Mesendoderm (in vitro differentiated cells): ENCODE data around the gene TXNL4A.
A peak's percentile ranks its signal among the peaks of the same experiment; 100 is the strongest.

Experiments
- DNase-seq: peaks from one replicate; pipeline ENCODE4 v3.0.0; 2013
- H2AK5ac ChIP-seq: 2 replicates; pipeline ENCODE4 v1.6.1; 2013; ENCODE audit warnings: low read length, inconsistent platforms
- H2BK120ac ChIP-seq: 2 replicates; pipeline ENCODE4 v1.6.1; 2013; ENCODE audit warnings: low read depth, mild to moderate bottlenecking, low read length, moderate library complexity, mixed read lengths
- H2BK15ac ChIP-seq: replicated peaks from 2 replicates; pipeline ENCODE4 v1.6.1; 2013; ENCODE audit warnings: low read depth, mild to moderate bottlenecking, moderate library complexity
- H2BK5ac ChIP-seq: 2 replicates; pipeline ENCODE4 v1.6.1; 2013; ENCODE audit warnings: low read length, inconsistent platforms
- H3K18ac ChIP-seq: 2 replicates; pipeline ENCODE4 v1.6.1; 2013; ENCODE audit warnings: mild to moderate bottlenecking, low read length, mixed read lengths
- H3K23ac ChIP-seq: one replicate; pipeline ENCODE4 v1.6.1; 2013; ENCODE audit warnings: low read length
- H3K27ac ChIP-seq: 2 replicates; pipeline ENCODE4 v1.5.1; 2013; ENCODE audit warnings: low read depth, mild to moderate bottlenecking, inconsistent platforms, low read length, moderate library complexity
- H3K27me3 ChIP-seq: 2 replicates; pipeline ENCODE4 v1.6.1; 2013; ENCODE audit warnings: low read length, control low read depth, mild to moderate bottlenecking, inconsistent platforms; ENCODE audit not compliant: insufficient read depth, poor library complexity
- H3K36me3 ChIP-seq: 2 replicates; pipeline ENCODE4 v1.6.1; 2013; ENCODE audit warnings: low read length, inconsistent platforms; ENCODE audit not compliant: control insufficient read depth, insufficient read depth
- H3K4ac ChIP-seq: one replicate; pipeline ENCODE4 v1.6.1; 2013; ENCODE audit warnings: low read depth, mild to moderate bottlenecking, low read length, moderate library complexity
- H3K4me1 ChIP-seq: 2 replicates; pipeline ENCODE4 v1.6.1; 2013; ENCODE audit warnings: low read depth, low read length, inconsistent platforms; ENCODE audit not compliant: control insufficient read depth
- H3K4me2 ChIP-seq: 2 replicates; pipeline ENCODE4 v1.6.1; 2013; ENCODE audit warnings: low read length
- H3K4me3 ChIP-seq: 2 replicates; pipeline ENCODE4 v1.5.1; 2013; ENCODE audit warnings: mild to moderate bottlenecking, low read length
- H3K56ac ChIP-seq: one replicate; pipeline ENCODE4 v1.6.1; 2013; ENCODE audit warnings: low read length
- H3K79me1 ChIP-seq: 2 replicates; pipeline ENCODE4 v1.6.1; 2013; ENCODE audit warnings: low read length, inconsistent platforms
- H3K79me2 ChIP-seq: 2 replicates; pipeline ENCODE4 v1.6.1; 2013; ENCODE audit warnings: mild to moderate bottlenecking, low read length; ENCODE audit not compliant: control insufficient read depth, insufficient read depth
- H3K9ac ChIP-seq: 2 replicates; pipeline ENCODE4 v1.6.1; 2013; ENCODE audit warnings: low read length, inconsistent platforms
- H4K5ac ChIP-seq: one replicate; pipeline ENCODE4 v1.6.1; 2013; ENCODE audit warnings: low read length
- H4K8ac ChIP-seq: one replicate; pipeline ENCODE4 v1.6.1; 2013; ENCODE audit warnings: low read depth, mild to moderate bottlenecking, control low read depth, low read length, moderate library complexity
- WGBS: extraction: QIAGEN DNeasy Blood & Tissue Kit; methylation state at CpG from one replicate; pipeline ENCODE4 v1.1.7; 2013; ENCODE audit warnings: low lambda C conversion rate, missing lambda C conversion rate; ENCODE audit not compliant: insufficient coverage; ENCODE audit errors: extremely low coverage; 5-methylcytosine and 5-hydroxymethylcytosine counted together

Gene TXNL4A

GRCh38 chr18:79952456-79952995 is 35.8 kb downstream of the TXNL4A start:
- Histone ChIP-seq H3K27me3 (peaks cover 11% of the 10 kb centered on the region), H3K79me2 (no peaks in the 10 kb centered on the region), H3K4me3 (no peak overlapping the region)

GRCh38 chr18:79951545-79952455 is 36.6 kb downstream of the TXNL4A start, which contains the start of gene SLC66A2:
TSS of gene SLC66A2 (minus strand) at chr18:79951653. CDS start at chr18:79950926, 727 bp downstream.
- no CpG with 5 or more reads among the region's 126 CpGs for WGBS
- H3K79me2 ChIP-seq: no peaks in the 10 kb centered on the region
- H3K27ac ChIP-seq: no peak within 1 kb of the TSS
- H4K8ac ChIP-seq: no peak within 1 kb of the TSS
- no peaks in the 10 kb centered on the region for H3K4me1 ChIP-seq
- H3K56ac ChIP-seq: peak within 1 kb of the TSS; percentile 74
- H3K18ac ChIP-seq: peak within 1 kb of the TSS; percentile 72
- peak within 1 kb of the TSS; percentile 67 for H3K9ac ChIP-seq
- H3K4me3 ChIP-seq: peak within 1 kb of the TSS; percentile 32
- no peak within 1 kb of the TSS for H2BK15ac ChIP-seq
- H3K4me2 ChIP-seq: peak within 1 kb of the TSS; percentile 66
- no peak within 1 kb of the TSS for H2BK5ac ChIP-seq
- H3K79me1 ChIP-seq: no peaks in the 10 kb centered on the region
- DNase-seq: peak; percentile 80
- H3K27me3 ChIP-seq: peaks cover 11% of the 10 kb centered on the region
- peak within 1 kb of the TSS; percentile 66 for H3K23ac ChIP-seq
- no peak within 1 kb of the TSS for H2BK120ac ChIP-seq
- no peak within 1 kb of the TSS for H2AK5ac ChIP-seq
- H3K36me3 ChIP-seq: no peaks in the 10 kb centered on the region
- no peak within 1 kb of the TSS for H4K5ac ChIP-seq
- H3K4ac ChIP-seq: peak within 1 kb of the TSS; percentile 88

More at GRCh38 chr18:79952456-79952995, 35.8 kb downstream of the TXNL4A start:
- Histone ChIP-seq H4K8ac (no peak overlapping the region), H3K27ac (no peak overlapping the region), H3K23ac (no peak overlapping the region), H3K56ac (peak overlapping the region; percentile 73), H3K4me1 (no peaks in the 10 kb centered on the region), H2AK5ac (no peak overlapping the region), H2BK5ac (no peak overlapping the region), H2BK15ac (no peak overlapping the region), H3K79me1 (no peaks in the 10 kb centered on the region), H3K18ac (no peak overlapping the region), H3K4me2 (peak overlapping the region; percentile 64), H3K9ac (no peak overlapping the region), H2BK120ac (no peak overlapping the region), H4K5ac (no peak overlapping the region), H3K4ac (no peak overlapping the region), H3K36me3 (no peaks in the 10 kb centered on the region)
- no CpG with 5 or more reads among the region's 43 CpGs for WGBS
- no peak for DNase-seq

- no peaks in the 10 kb centered on the region for H3K4me1 ChIP-seq
- no peak for DNase-seq
- no peak overlapping the region for H2AK5ac ChIP-seq
- H2BK15ac ChIP-seq: no peak overlapping the region
- H3K4me3 ChIP-seq: peak overlapping the region; percentile 32
- no peak overlapping the region for H2BK5ac ChIP-seq
- no peaks in the 10 kb centered on the region for H3K79me1 ChIP-seq
- no peak overlapping the region for H4K8ac ChIP-seq
- no peak overlapping the region for H3K23ac ChIP-seq
- H3K56ac ChIP-seq: peak overlapping the region; percentile 74
- H3K27me3 ChIP-seq: peaks cover 11% of the 10 kb centered on the region
- H4K5ac ChIP-seq: no peak overlapping the region
- no peak overlapping the region for H2BK120ac ChIP-seq
- H3K9ac ChIP-seq: peak overlapping the region; percentile 67
- H3K79me2 ChIP-seq: no peaks in the 10 kb centered on the region
- peak overlapping the region; percentile 66 for H3K4me2 ChIP-seq
- H3K18ac ChIP-seq: peak overlapping the region; percentile 72
- no peaks in the 10 kb centered on the region for H3K36me3 ChIP-seq
- peak overlapping the region; percentile 88 for H3K4ac ChIP-seq
- no CpG with 5 or more reads among the region's 81 CpGs for whole genome bisulfite sequencing
- H3K27ac ChIP-seq: no peak overlapping the region
These were observed 37.6 kb downstream of the TXNL4A start for GRCh38 chr18:79950515-79951341.

- no peaks in the 10 kb centered on the region for H3K79me1 ChIP-seq
- no peak overlapping the region for H3K23ac ChIP-seq
- H3K9ac ChIP-seq: peak overlapping the region; percentile 67
- no peak overlapping the region for H2BK120ac ChIP-seq
- H3K4me2 ChIP-seq: no peak overlapping the region
- H2BK5ac ChIP-seq: no peak overlapping the region
- no peak overlapping the region for H3K27ac ChIP-seq
- DNase-seq: no peak
- no peak overlapping the region for H4K8ac ChIP-seq
- no peak overlapping the region for H4K5ac ChIP-seq
- H3K79me2 ChIP-seq: no peaks in the 10 kb centered on the region
- H3K56ac ChIP-seq: no peak overlapping the region
- no CpG with 5 or more reads among the region's 12 CpGs for WGBS
- H3K4me1 ChIP-seq: no peaks in the 10 kb centered on the region
- H2BK15ac ChIP-seq: no peak overlapping the region
- H3K18ac ChIP-seq: no peak overlapping the region
- H3K4me3 ChIP-seq: no peak overlapping the region
- no peak overlapping the region for H3K4ac ChIP-seq
- peaks cover 11% of the 10 kb centered on the region for H3K27me3 ChIP-seq
- H3K36me3 ChIP-seq: no peaks in the 10 kb centered on the region
- H2AK5ac ChIP-seq: no peak overlapping the region
These were observed 38.5 kb downstream of the TXNL4A start for GRCh38 chr18:79949697-79950487.

- Histone ChIP-seq H3K27me3 (peaks cover 8% of the 10 kb centered on the region), H3K4ac (no peak overlapping the region), H3K4me2 (no peak overlapping the region), H2BK120ac (no peak overlapping the region), H3K27ac (no peak overlapping the region), H3K4me1 (no peaks in the 10 kb centered on the region), H3K36me3 (no peaks in the 10 kb centered on the region), H4K8ac (no peak overlapping the region), H3K79me1 (no peaks in the 10 kb centered on the region), H3K56ac (no peak overlapping the region), H3K18ac (no peak overlapping the region), H3K23ac (no peak overlapping the region), H2BK5ac (no peak overlapping the region), H2BK15ac (no peak overlapping the region), H4K5ac (no peak overlapping the region), H3K4me3 (no peak overlapping the region), H3K9ac (no peak overlapping the region), H2AK5ac (no peak overlapping the region), H3K79me2 (no peaks in the 10 kb centered on the region)
- no peak for DNase-seq
- no CpG with 5 or more reads among the region's 23 CpGs for WGBS
These were observed 39.5 kb downstream of the TXNL4A start for GRCh38 chr18:79948719-79949411.
